Thyroid gland (tissue), 4 donors: ENCODE results near the gene PKNOX1. TPM values are rescaled to one million over a fixed set of nuclear protein-coding genes. Genes with fewer than 3 reads are reported as not detected.
"Not testable (repeated sequence)": the region's sequence is repeated elsewhere in the genome, so short reads cannot be mapped to it uniquely, and the experiment has no call there.

Source experiments
- DNase-seq, 2 donors: peaks; one replicate each; pipeline ENCODE4 v3.0.0-alpha.2; 2019
- H3K27ac ChIP-seq, 3 donors: fragments of 200-600 bp; sonication (generic); 1 replicate in 2 of 3; 2 replicates in 1 of 3; pipeline ENCODE4 v1.5.1; 2016 to 2019; ENCODE audit warnings: mild to moderate bottlenecking in 1 of 3, moderate library complexity in 1 of 3
- H3K27me3 ChIP-seq: fragments of 200-600 bp; sonication (generic); one replicate; pipeline ENCODE4 v1.5.1; 2019
- H3K36me3 ChIP-seq, 2 donors: fragments of 200-600 bp; sonication (generic); one replicate each; pipeline ENCODE4 v1.5.1; 2016 to 2019
- H3K4me1 ChIP-seq, 2 donors: fragments of 200-600 bp; sonication (generic); one replicate each; pipeline ENCODE4 v1.5.1; 2017 to 2019
- H3K4me3 ChIP-seq, 3 donors: fragments of 200-600 bp; sonication (generic); replicated peaks in 1 of 3; 1 replicate in 2 of 3; 2 replicates in 1 of 3; pipeline ENCODE4 v1.5.1; 2016; ENCODE audit warnings: mild to moderate bottlenecking in 1 of 3
- H3K9me3 ChIP-seq: fragments of 200-600 bp; sonication (generic); one replicate; pipeline ENCODE4 v1.5.1; 2017
- WGBS, 2 donors: methylation state at CpG; one replicate each; pipeline ENCODE4 v1.1.5; 2017; 5-methylcytosine and 5-hydroxymethylcytosine counted together
- intact Hi-C: fragments of 100-400 bp; cut with DNase I; formaldehyde crosslinking; loops from one replicate; pipeline ENCODE4 v1.15.1; 2023
- microRNA-seq: library from miRNA; unstranded; fragments of <30 nt; microRNA quantifications from one replicate; pipeline ENCODE4, GENCODE V29; 2016
- small RNA-seq: library from RNA; depleted of rRNA; stranded (forward); fragments of <200 nt; gene quantifications from one replicate; pipeline ENCODE3, GENCODE V24; 2016
- total RNA-seq, 4 donors: library from RNA; depleted of rRNA; stranded (reverse); fragments of >200 nt; gene quantifications; one replicate each; pipeline ENCODE4 v1.2.3, GENCODE V29; 2016

Gene PKNOX1
- total RNA-seq, 4 donors from 2014 or later: 21.3 to 36.2 (median 24.0) TPM

GRCh38 chr21:43069682-43070081 lies 95.3 kb downstream of the PKNOX1 start:
- H3K9me3 ChIP-seq, H3K4me3 ChIP-seq, intact Hi-C loops, DNase-seq, H3K27ac ChIP-seq, H3K36me3 ChIP-seq, H3K4me1 ChIP-seq, H3K27me3 ChIP-seq: not testable (repeated sequence)
- no CpG with 5 or more reads among the region's 10 CpGs for WGBS, 2 donors

- H3K27ac ChIP-seq, H3K27me3 ChIP-seq, H3K4me1 ChIP-seq, H3K4me3 ChIP-seq, H3K36me3 ChIP-seq, DNase-seq, intact Hi-C loops, H3K9me3 ChIP-seq: not testable (repeated sequence)
- WGBS, 2 donors: no CpG with 5 or more reads among the region's 11 CpGs
Observed at GRCh38 chr21:43072742-43073141, 98.4 kb downstream of the PKNOX1 start.

- H3K4me1 ChIP-seq, H3K9me3 ChIP-seq, H3K4me3 ChIP-seq, DNase-seq, H3K36me3 ChIP-seq, H3K27me3 ChIP-seq, H3K27ac ChIP-seq, intact Hi-C loops: not testable (repeated sequence)
- no CpG with 5 or more reads among the region's 74 CpGs for WGBS, 2 donors
Observed at GRCh38 chr21:43074401-43075169, 100.2 kb downstream of the PKNOX1 start.

- H3K4me3 ChIP-seq, H3K4me1 ChIP-seq, H3K27ac ChIP-seq, H3K36me3 ChIP-seq, H3K9me3 ChIP-seq, DNase-seq, intact Hi-C loops, H3K27me3 ChIP-seq: not testable (repeated sequence)
- WGBS, 2 donors: no CpG with 5 or more reads among the region's 84 CpGs
Observed at GRCh38 chr21:43075170-43076022, 101.0 kb downstream of the PKNOX1 start, which contains the start of gene CBS. Gene CBS, minus strand, starts transcription at chr21:43075835. Its CDS starts 3,642 bp downstream, at chr21:43072193.

- H3K4me1 ChIP-seq, intact Hi-C loops, H3K36me3 ChIP-seq, H3K27ac ChIP-seq, DNase-seq, H3K4me3 ChIP-seq, H3K27me3 ChIP-seq, H3K9me3 ChIP-seq: not testable (repeated sequence)
- no CpG with 5 or more reads among the region's 77 CpGs for WGBS, 2 donors
Observed at GRCh38 chr21:43076023-43076637, 101.8 kb downstream of the PKNOX1 start.

- H3K4me1 ChIP-seq, DNase-seq, H3K27ac ChIP-seq, intact Hi-C loops, H3K9me3 ChIP-seq, H3K36me3 ChIP-seq, H3K27me3 ChIP-seq, H3K4me3 ChIP-seq: not testable (repeated sequence)
- no CpG with 5 or more reads among the region's 28 CpGs for WGBS, 2 donors
Observed at GRCh38 chr21:43076643-43077042, 102.3 kb downstream of the PKNOX1 start.

- no CpG with 5 or more reads among the region's 24 CpGs for WGBS, 2 donors
- H3K27me3 ChIP-seq, DNase-seq, intact Hi-C loops, H3K4me1 ChIP-seq, H3K9me3 ChIP-seq, H3K36me3 ChIP-seq, H3K4me3 ChIP-seq, H3K27ac ChIP-seq: not testable (repeated sequence)
Observed at GRCh38 chr21:43082587-43083300, 108.4 kb downstream of the PKNOX1 start.

Small RNA genes within 50 kb of the gene (microRNA-seq; reads per million reads assigned to microRNA genes)
- gene MIR5692B: not detected

Small RNA genes within 50 kb of the gene (small RNA-seq; reads per million reads assigned to genes)
- gene MIR5692B: not detected

Other genes with a start within 250 kb of the PKNOX1 start
- 10 to 100 TPM in 2 of 4 donors, 1 to 10 TPM in 2; 8.1 to 13.2 (median 10.9) TPM for gene WDR4, start 95.0 kb upstream of the PKNOX1 start, total RNA-seq
- gene NDUFV3, start 81.3 kb upstream of the PKNOX1 start, total RNA-seq: 10 to 100 TPM; 51.9 to 61.8 (median 55.2) TPM
- gene ERVH48-1, start 48.9 kb upstream of the PKNOX1 start, total RNA-seq: under 1 TPM in 2 of 4 donors, not detected in 2; 0.22 to 0.42 TPM
- 100 to 1,000 TPM in 1 of 4 donors, 10 to 100 TPM in 3; 32.8 to 212 (median 51.3) TPM for gene CBS, start 101.3 kb downstream of the PKNOX1 start, total RNA-seq
- 10 to 100 TPM; 45.1 to 82.0 (median 57.9) TPM for gene U2AF1, start 133.0 kb downstream of the PKNOX1 start, total RNA-seq
- not detected for gene CRYAA, start 194.4 kb downstream of the PKNOX1 start, total RNA-seq